Fibroblast of the conjunctiva (primary cell): ENCODE results near the gene OR13A1.
"Not testable (repeated sequence)": the region's sequence is repeated elsewhere in the genome, so short reads cannot be mapped to it uniquely, and the experiment has no call there.

Source experiments
- DNase-seq: peaks from one replicate; pipeline ENCODE4 v3.0.0-alpha.2; 2010; ENCODE audit warnings: low read depth

The OR13A1 gene

GRCh38 chr10:45315508-45315907, at the start of gene OR13A1:
TSS of gene OR13A1 (minus strand) at chr10:45315608. CDS start at chr10:45304422, 11,186 bp downstream.
- DNase-seq = no peak

GRCh38 chr10:45361983-45362799, 46.8 kb upstream of the OR13A1 start:
- DNase-seq = not testable (repeated sequence)

GRCh38 chr10:45358961-45359360, 43.6 kb upstream of the OR13A1 start:
- DNase-seq = not testable (repeated sequence)

GRCh38 chr10:45355494-45355893, 40.1 kb upstream of the OR13A1 start:
- no peak for DNase-seq

GRCh38 chr10:45354261-45354660, 38.9 kb upstream of the OR13A1 start:
- no peak for DNase-seq

- DNase-seq = no peak
Observed at GRCh38 chr10:45353186-45353585, 37.8 kb upstream of the OR13A1 start.

- DNase-seq = not testable (repeated sequence)
Observed at GRCh38 chr10:45348196-45348765, 32.9 kb upstream of the OR13A1 start.

GRCh38 chr10:45347464-45347863, 32.1 kb upstream of the OR13A1 start:
- DNase-seq = not testable (repeated sequence)

GRCh38 chr10:45346652-45347335, 31.4 kb upstream of the OR13A1 start:
- DNase-seq = not testable (repeated sequence)

GRCh38 chr10:45340420-45340819, 25.0 kb upstream of the OR13A1 start:
- DNase-seq = not testable (repeated sequence)

GRCh38 chr10:45339894-45340293, 24.5 kb upstream of the OR13A1 start:
- no peak for DNase-seq

- DNase-seq = not testable (repeated sequence)
Observed at GRCh38 chr10:45331824-45332223, 16.4 kb upstream of the OR13A1 start.

- DNase-seq = not testable (repeated sequence)
Observed at GRCh38 chr10:45326864-45327263, 11.5 kb upstream of the OR13A1 start.

- DNase-seq = no peak
Observed at GRCh38 chr10:45325116-45325515, 9.7 kb upstream of the OR13A1 start.

GRCh38 chr10:45319702-45320101, 4.3 kb upstream of the OR13A1 start:
- no peak for DNase-seq

GRCh38 chr10:45313264-45313873, 2.0 kb downstream of the OR13A1 start:
- DNase-seq = no peak

GRCh38 chr10:45308707-45309106, 6.7 kb downstream of the OR13A1 start:
- no peak for DNase-seq

GRCh38 chr10:45302573-45302972, 12.8 kb downstream of the OR13A1 start:
- DNase-seq = no peak

GRCh38 chr10:45298341-45298955, 17.0 kb downstream of the OR13A1 start:
- DNase-seq = not testable (repeated sequence)

GRCh38 chr10:45294681-45295080, 20.7 kb downstream of the OR13A1 start:
- DNase-seq = no peak

- no peak for DNase-seq
Observed at GRCh38 chr10:45286980-45287379, 28.4 kb downstream of the OR13A1 start.

GRCh38 chr10:45282061-45282460, 33.3 kb downstream of the OR13A1 start:
- no peak for DNase-seq
